Measurements from ENCODE around the gene SLC25A31. TPM values are rescaled to one million over a fixed set of nuclear protein-coding genes. Genes with fewer than 3 reads are reported as not detected.

SLC25A31 gene
- total and polyA plus RNA-seq, 2 experiments from 2014 or later, result not detected

GRCh38 chr4:127748957-127749356, 18.8 kb downstream of the SLC25A31 start:
- Histone ChIP-seq H3K9me2 (ENCODE audit: insufficient read depth) (no peaks in the 10 kb centered on the region), H3K27ac (ENCODE audit: low read depth) (no peak overlapping the region), H3K79me2 (replicated peaks; ENCODE audit: insufficient read depth) (no peaks in the 10 kb centered on the region), H4K20me1 (replicated peaks; ENCODE audit: insufficient read depth) (no peaks in the 10 kb centered on the region), H3F3A (replicated peaks; ENCODE audit: low read depth) (no peaks in the 10 kb centered on the region), H3K27me3 (ENCODE audit: insufficient read depth) (no peaks in the 10 kb centered on the region), H3K4me3 (no peak overlapping the region), H3K4me1 (ENCODE audit: insufficient read depth) (no peaks in the 10 kb centered on the region), H3K4me2 (no peak overlapping the region), H2AFZ (no peak overlapping the region), H3K36me3 (ENCODE audit: insufficient read depth) (no peaks in the 10 kb centered on the region)
- DNase-seq (ENCODE audit: low spot score) (no peak), ATAC-seq (no peak)
- TF ChIP-seq NANOG (IDR thresholded peaks at IDR 0.05; ENCODE audit: borderline replicate concordance) (no peak), ZNF331 (CRISPR knock-in tag; IDR thresholded peaks at IDR 0.05; ENCODE audit: low read depth) (no peak), ZNF462 (CRISPR knock-in tag; IDR thresholded peaks at IDR 0.05) (no peak), CREB1 (CRISPR knock-in tag; IDR thresholded peaks at IDR 0.05; ENCODE audit: low read depth) (no peak), EZH2phosphoT487 (IDR thresholded peaks at IDR 0.05; ENCODE audit: unreplicated experiment) (no peak), STAT1 (IDR thresholded peaks at IDR 0.05; ENCODE audit: unreplicated experiment) (no peak), EZH2 (IDR thresholded peaks at IDR 0.05; ENCODE audit: low read depth, unreplicated experiment) (no peak), JUNB (IDR thresholded peaks at IDR 0.05; ENCODE audit: unreplicated experiment) (no peak), CTCF (conservative IDR thresholded peaks at IDR 0.05; ENCODE audit: low read depth in 2 of 2) (no peak), ZNF114 (CRISPR knock-in tag; IDR thresholded peaks at IDR 0.05) (no peak)
- TF ChIP-seq, protein P1, sequence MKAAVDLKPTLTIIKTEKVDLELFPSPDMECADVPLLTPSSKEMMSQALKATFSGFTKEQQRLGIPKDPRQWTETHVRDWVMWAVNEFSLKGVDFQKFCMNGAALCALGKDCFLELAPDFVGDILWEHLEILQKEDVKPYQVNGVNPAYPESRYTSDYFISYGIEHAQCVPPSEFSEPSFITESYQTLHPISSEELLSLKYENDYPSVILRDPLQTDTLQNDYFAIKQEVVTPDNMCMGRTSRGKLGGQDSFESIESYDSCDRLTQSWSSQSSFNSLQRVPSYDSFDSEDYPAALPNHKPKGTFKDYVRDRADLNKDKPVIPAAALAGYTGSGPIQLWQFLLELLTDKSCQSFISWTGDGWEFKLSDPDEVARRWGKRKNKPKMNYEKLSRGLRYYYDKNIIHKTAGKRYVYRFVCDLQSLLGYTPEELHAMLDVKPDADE (IDR thresholded peaks at IDR 0.05), result no peak
- no peak overlapping the region for H3K4me3 Mint-ChIP-seq
- peaks cover 13% of the 10 kb centered on the region for H3K36me3 Mint-ChIP-seq (ENCODE audit: low read depth)
- no peaks in the 10 kb centered on the region for H3K27me3 Mint-ChIP-seq (ENCODE audit: insufficient read depth, low read depth, poor library complexity)
- H3K9me3 Mint-ChIP-seq, result peaks cover 25% of the 10 kb centered on the region
- H3K4me1 Mint-ChIP-seq, result no peaks in the 10 kb centered on the region
- H3K27ac Mint-ChIP-seq, result no peak overlapping the region
